Neural crest cell (in vitro differentiated cells): ENCODE data around the gene MAP4K5. TPM values are rescaled to one million over a fixed set of nuclear protein-coding genes. Genes with fewer than 3 reads are reported as not detected.

Source experiments
- DNase-seq: peaks from one replicate; pipeline ENCODE4 v3.0.0; 2021; ENCODE audit warnings: low read depth, mixed read lengths, low spot score
- H3K27ac Mint-ChIP-seq: one replicate; pipeline ENCODE4 v1.8.0; 2021; ENCODE audit warnings: mild to moderate bottlenecking, mixed read lengths; ENCODE audit not compliant: unreplicated experiment
- H3K27me3 Mint-ChIP-seq: 2 replicates; pipeline ENCODE4 v1.8.0; 2021; ENCODE audit warnings: low read depth, mild to moderate bottlenecking, mixed read lengths
- H3K36me3 Mint-ChIP-seq: 2 replicates; pipeline ENCODE4 v1.8.0; 2021; ENCODE audit warnings: low read depth, mild to moderate bottlenecking, mixed read lengths
- H3K4me1 Mint-ChIP-seq: 2 replicates; pipeline ENCODE4 v1.8.0; 2021; ENCODE audit warnings: mixed read lengths
- H3K4me3 Mint-ChIP-seq: one replicate; pipeline ENCODE4 v1.8.0; 2021; ENCODE audit warnings: mild to moderate bottlenecking, mixed read lengths
- H3K9me3 Mint-ChIP-seq: 2 replicates; pipeline ENCODE4 v1.8.0; 2021; ENCODE audit warnings: mixed read lengths
- CTCF ChIP-seq: fragments of 200-600 bp; sonication (generic); conservative IDR thresholded peaks from 2 replicates; pipeline ENCODE4 v1.5.0; 2021; ENCODE audit warnings: antibody characterized with exemption, mild to moderate bottlenecking
- total RNA-seq: library from RNA; stranded (reverse); gene quantifications from 2 replicates; pipeline ENCODE4 v1.2.1, GENCODE V29; 2021

MAP4K5 gene
- total RNA-seq, 1 donor from 2014 or later = 67.9 TPM

GRCh38 chr14:50489851-50490250 lies 42.5 kb downstream of the MAP4K5 start:
- Mint-ChIP-seq H3K4me3 (no peak overlapping the region), H3K4me1 (no peaks in the 10 kb centered on the region), H3K27ac (peak overlapping the region; percentile 29), H3K27me3 (no peaks in the 10 kb centered on the region), H3K9me3 (no peaks in the 10 kb centered on the region), H3K36me3 (peaks cover 5% of the 10 kb centered on the region)
- no peak for DNase-seq
- TF ChIP-seq CTCF = no peak

- no peaks in the 10 kb centered on the region for H3K4me1 Mint-ChIP-seq
- TF ChIP-seq CTCF = no peak
- no peaks in the 10 kb centered on the region for H3K9me3 Mint-ChIP-seq
- no peak overlapping the region for H3K27ac Mint-ChIP-seq
- H3K4me3 Mint-ChIP-seq = no peak overlapping the region
- H3K27me3 Mint-ChIP-seq = no peaks in the 10 kb centered on the region
- DNase-seq = no peak
- peaks cover 3% of the 10 kb centered on the region for H3K36me3 Mint-ChIP-seq
These were observed 43.8 kb downstream of the MAP4K5 start for GRCh38 chr14:50488521-50488920.

GRCh38 chr14:50479041-50479440 lies 53.3 kb downstream of the MAP4K5 start:
- Mint-ChIP-seq H3K4me3 (no peak overlapping the region), H3K27me3 (no peaks in the 10 kb centered on the region), H3K4me1 (no peaks in the 10 kb centered on the region), H3K27ac (no peak overlapping the region), H3K9me3 (peaks cover 2% of the 10 kb centered on the region), H3K36me3 (peaks cover 27% of the 10 kb centered on the region)
- TF ChIP-seq CTCF = no peak
- no peak for DNase-seq

- peaks cover 2% of the 10 kb centered on the region for H3K9me3 Mint-ChIP-seq
- H3K4me1 Mint-ChIP-seq = no peaks in the 10 kb centered on the region
- H3K27ac Mint-ChIP-seq = no peak overlapping the region
- no peak overlapping the region for H3K4me3 Mint-ChIP-seq
- DNase-seq = no peak
- peaks cover 36% of the 10 kb centered on the region for H3K36me3 Mint-ChIP-seq
- no peak for TF ChIP-seq CTCF
- H3K27me3 Mint-ChIP-seq = no peaks in the 10 kb centered on the region
These were observed 54.6 kb downstream of the MAP4K5 start for GRCh38 chr14:50477760-50478159.

- Mint-ChIP-seq H3K4me3 (no peak overlapping the region), H3K4me1 (no peaks in the 10 kb centered on the region), H3K27ac (no peak overlapping the region), H3K9me3 (peaks cover 5% of the 10 kb centered on the region), H3K27me3 (no peaks in the 10 kb centered on the region), H3K36me3 (peaks cover 47% of the 10 kb centered on the region)
- no peak for TF ChIP-seq CTCF
- DNase-seq = no peak
These were observed 56.2 kb downstream of the MAP4K5 start for GRCh38 chr14:50476134-50476533.

GRCh38 chr14:50475460-50475859 lies 56.9 kb downstream of the MAP4K5 start:
- H3K27ac Mint-ChIP-seq = no peak overlapping the region
- peaks cover 5% of the 10 kb centered on the region for H3K9me3 Mint-ChIP-seq
- no peak overlapping the region for H3K4me3 Mint-ChIP-seq
- peaks cover 51% of the 10 kb centered on the region for H3K36me3 Mint-ChIP-seq
- no peak for TF ChIP-seq CTCF
- no peaks in the 10 kb centered on the region for H3K4me1 Mint-ChIP-seq
- DNase-seq = no peak
- H3K27me3 Mint-ChIP-seq = no peaks in the 10 kb centered on the region
